GM12875 (cell line): ENCODE measurements around the gene RIC1.
"Not testable (repeated sequence)": the region's sequence is repeated elsewhere in the genome, so short reads cannot be mapped to it uniquely, and the experiment has no call there.

Experiments used
- H3K4me3 ChIP-seq: one replicate; pipeline ENCODE4 v1.5.1; 2011; ENCODE audit warnings: low read depth, low read length, control low read depth
- CTCF ChIP-seq: IDR thresholded peaks from 2 replicates; pipeline ENCODE4 v1.5.1; 2011; ENCODE audit warnings: low read depth, mild to moderate bottlenecking, control low read depth, inconsistent platforms, low read length, moderate library complexity, borderline replicate concordance; ENCODE audit not compliant: insufficient read depth

The RIC1 gene

GRCh38 chr9:5773324-5773999, 144.6 kb downstream of the RIC1 start:
- no peak overlapping the region for H3K4me3 ChIP-seq
- TF ChIP-seq CTCF = no peak

- no peak for TF ChIP-seq CTCF
- H3K4me3 ChIP-seq = no peak overlapping the region
These were observed 149.9 kb downstream of the RIC1 start for GRCh38 chr9:5778805-5779204.

- H3K4me3 ChIP-seq = not testable (repeated sequence)
These were observed 150.9 kb downstream of the RIC1 start for GRCh38 chr9:5779705-5780218.

DNA sequence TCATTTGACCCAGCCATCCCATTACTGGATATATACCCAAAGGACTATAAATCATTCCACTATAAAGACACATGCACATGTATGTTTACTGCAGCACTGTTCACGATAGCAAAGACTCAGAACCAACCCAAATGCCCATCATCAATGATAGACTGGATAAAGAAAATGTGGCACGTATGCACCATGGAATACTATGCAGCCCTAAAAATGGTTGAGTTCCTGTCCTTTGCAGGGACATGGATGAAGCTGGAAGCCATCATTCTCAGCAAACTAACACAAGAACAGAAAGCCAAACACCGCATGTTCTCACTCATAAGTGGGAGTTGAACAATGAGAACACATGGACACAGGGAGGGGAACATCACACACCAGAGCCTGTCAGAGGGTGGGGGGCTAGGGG, 154.5 kb downstream of the RIC1 start:
- H3K4me3 ChIP-seq = not testable (repeated sequence)

GRCh38 chr9:5783982-5784381, 155.1 kb downstream of the RIC1 start:
- TF ChIP-seq CTCF = no peak
- H3K4me3 ChIP-seq = no peak overlapping the region

DNA sequence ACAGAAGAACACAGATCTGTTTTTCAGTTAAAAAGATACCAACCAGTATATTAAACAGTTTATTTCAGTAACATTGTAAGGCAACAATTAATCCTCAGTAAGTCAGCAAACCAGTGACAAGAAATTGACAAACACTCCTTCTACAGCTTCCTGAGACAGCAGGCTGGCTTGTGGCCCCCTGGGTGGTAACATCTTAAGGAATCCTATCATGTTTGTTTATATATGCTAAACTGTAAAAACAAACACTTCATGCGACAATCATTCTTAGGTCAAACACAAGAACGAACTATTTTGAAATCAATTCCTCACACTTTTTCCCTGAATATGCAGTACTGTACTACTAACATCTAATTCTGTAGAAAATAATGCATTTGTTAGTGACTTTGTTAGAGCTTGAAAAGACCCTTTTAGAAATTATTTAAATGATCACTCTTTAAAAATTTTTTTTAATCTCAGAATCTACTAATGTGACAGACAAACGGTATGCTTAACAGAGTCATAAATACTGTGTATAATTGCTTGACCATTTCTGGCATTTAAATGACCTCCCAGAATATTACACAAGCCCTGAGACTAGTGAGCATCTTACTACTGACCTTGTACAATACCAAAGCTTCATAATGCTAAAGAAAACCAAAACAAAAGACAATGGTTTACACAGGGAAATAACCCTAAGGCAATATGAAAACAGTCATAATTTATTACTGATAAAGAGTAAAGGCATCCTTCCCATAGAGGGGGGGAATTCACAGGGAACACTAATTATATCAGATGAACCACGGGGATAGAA, 155.8 kb downstream of the RIC1 start:
- H3K4me3 ChIP-seq = no peak overlapping the region
- TF ChIP-seq CTCF = no peak

DNA sequence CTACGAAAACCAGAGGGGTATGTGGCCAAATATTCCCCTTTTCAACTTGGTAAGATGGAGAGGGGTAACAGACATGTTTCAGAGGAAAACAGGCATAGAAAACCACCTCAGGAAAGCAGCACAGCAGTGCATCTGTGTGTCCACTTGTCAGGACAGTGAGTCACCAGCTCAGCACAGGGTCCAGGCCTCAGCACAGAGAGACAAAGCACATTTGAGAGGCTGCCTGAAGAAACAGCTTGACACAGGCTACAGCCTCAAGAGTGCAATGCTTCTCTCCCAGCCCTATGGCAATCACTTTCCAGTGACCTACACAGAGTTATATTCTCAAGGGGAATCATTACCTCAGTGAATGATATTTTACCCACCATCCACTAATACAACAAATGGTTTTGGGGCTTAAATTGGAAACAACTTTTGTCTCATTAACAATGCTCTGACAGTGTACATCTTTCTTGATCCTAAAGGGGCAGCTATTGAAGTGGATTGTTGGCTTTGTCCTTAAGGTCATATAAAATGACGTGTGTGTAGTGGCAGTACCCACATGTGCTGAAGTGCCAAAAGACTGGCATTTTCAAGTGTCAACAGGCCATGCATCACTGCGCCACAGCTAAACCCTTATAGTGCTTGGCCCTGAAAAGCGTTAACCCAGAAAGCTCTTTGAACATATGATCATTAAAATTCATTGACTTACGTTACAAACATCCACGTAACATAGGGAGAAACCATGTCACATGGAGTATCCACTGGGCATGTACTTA, 157.6 kb downstream of the RIC1 start:
- no peak for TF ChIP-seq CTCF
- no peak overlapping the region for H3K4me3 ChIP-seq
